ENCODE measurements around the gene POP5.
"Not testable (repeated sequence)": the region's sequence is repeated elsewhere in the genome, so short reads cannot be mapped to it uniquely, and the experiment has no call there.

POP5 gene

GRCh38 chr12:120580787-120581723, at the start of gene POP5:
TSS of gene POP5 (minus strand) at chr12:120581402. CDS start at chr12:120581362, 40 bp downstream.
- DNase-seq, result peak; percentile 95

GRCh38 chr12:120630104-120630892, 49.1 kb upstream of the POP5 start:
- no peak for DNase-seq

GRCh38 chr12:120628919-120629318, 47.7 kb upstream of the POP5 start:
- no peak for DNase-seq

GRCh38 chr12:120625557-120626419, 44.6 kb upstream of the POP5 start:
- peak; percentile 23 for DNase-seq

GRCh38 chr12:120620624-120621023, 39.4 kb upstream of the POP5 start:
- DNase-seq, result no peak

- no peak for DNase-seq
Measured at GRCh38 chr12:120618954-120619615, 37.9 kb upstream of the POP5 start.

GRCh38 chr12:120617767-120618166, 36.6 kb upstream of the POP5 start:
- not testable (repeated sequence) for DNase-seq

- not testable (repeated sequence) for DNase-seq
Measured at GRCh38 chr12:120617193-120617592, 36.0 kb upstream of the POP5 start.

- no peak for DNase-seq
Measured at GRCh38 chr12:120614848-120615247, 33.6 kb upstream of the POP5 start.

- not testable (repeated sequence) for DNase-seq
Measured at GRCh38 chr12:120611534-120611933, 30.3 kb upstream of the POP5 start.

GRCh38 chr12:120610560-120610959, 29.4 kb upstream of the POP5 start:
- no peak for DNase-seq

- DNase-seq, result not testable (repeated sequence)
Measured at GRCh38 chr12:120602416-120602815, 21.2 kb upstream of the POP5 start.

GRCh38 chr12:120599672-120600552, 18.7 kb upstream of the POP5 start:
- DNase-seq, result no peak

- no peak for DNase-seq
Measured at GRCh38 chr12:120598674-120599463, 17.7 kb upstream of the POP5 start.

- DNase-seq, result no peak
Measured at GRCh38 chr12:120597861-120598260, 16.7 kb upstream of the POP5 start.

GRCh38 chr12:120596901-120597300, 15.7 kb upstream of the POP5 start:
- no peak for DNase-seq

- DNase-seq, result no peak
Measured at GRCh38 chr12:120592121-120593049, 11.2 kb upstream of the POP5 start.

GRCh38 chr12:120590741-120591407, 9.7 kb upstream of the POP5 start:
- no peak for DNase-seq

Data from stimulated activated CD4-positive, alpha-beta T cell treated with anti-CD3 and anti-CD28 coated beads, Interleukin-1b, Interleukin-23, amount 100 ng/mL, for 48 hours (primary cell).